Fibroblast of skin of abdomen (primary cell): ENCODE results near the gene TMEM98.
"Not testable (repeated sequence)": the region's sequence is repeated elsewhere in the genome, so short reads cannot be mapped to it uniquely, and the experiment has no call there.

Experiments
- DNase-seq: peaks from one replicate; pipeline ENCODE4 v3.0.0-alpha.2; 2013

TMEM98 gene

DNA sequence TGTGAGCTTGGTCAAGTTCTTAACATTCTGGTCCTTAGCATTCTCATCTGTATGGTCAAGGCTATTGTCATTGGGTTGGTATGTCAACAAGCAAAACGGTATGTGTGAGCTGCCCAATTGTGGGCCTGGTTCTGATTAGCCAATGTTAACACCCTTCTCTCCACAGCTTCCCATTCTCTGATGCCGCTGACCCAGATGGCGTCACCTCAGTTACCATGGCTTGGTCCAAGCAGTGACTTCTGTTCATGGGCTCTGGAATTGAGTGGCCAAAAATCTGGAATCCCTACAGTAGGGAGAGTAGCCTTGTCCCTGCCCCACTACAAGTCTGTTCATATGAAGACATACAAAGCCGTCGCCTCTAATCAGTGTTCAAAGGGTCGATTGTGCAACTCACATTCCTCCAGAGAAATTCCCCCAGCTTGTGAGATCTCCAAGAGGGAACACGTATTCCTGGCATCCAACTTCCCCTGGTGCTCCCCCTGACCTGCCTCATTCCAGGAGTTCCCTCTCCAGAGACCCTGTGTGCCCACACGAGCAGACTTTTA is 15.8 kb downstream of the TMEM98 start:
- peak; percentile 91 for DNase-seq

DNA sequence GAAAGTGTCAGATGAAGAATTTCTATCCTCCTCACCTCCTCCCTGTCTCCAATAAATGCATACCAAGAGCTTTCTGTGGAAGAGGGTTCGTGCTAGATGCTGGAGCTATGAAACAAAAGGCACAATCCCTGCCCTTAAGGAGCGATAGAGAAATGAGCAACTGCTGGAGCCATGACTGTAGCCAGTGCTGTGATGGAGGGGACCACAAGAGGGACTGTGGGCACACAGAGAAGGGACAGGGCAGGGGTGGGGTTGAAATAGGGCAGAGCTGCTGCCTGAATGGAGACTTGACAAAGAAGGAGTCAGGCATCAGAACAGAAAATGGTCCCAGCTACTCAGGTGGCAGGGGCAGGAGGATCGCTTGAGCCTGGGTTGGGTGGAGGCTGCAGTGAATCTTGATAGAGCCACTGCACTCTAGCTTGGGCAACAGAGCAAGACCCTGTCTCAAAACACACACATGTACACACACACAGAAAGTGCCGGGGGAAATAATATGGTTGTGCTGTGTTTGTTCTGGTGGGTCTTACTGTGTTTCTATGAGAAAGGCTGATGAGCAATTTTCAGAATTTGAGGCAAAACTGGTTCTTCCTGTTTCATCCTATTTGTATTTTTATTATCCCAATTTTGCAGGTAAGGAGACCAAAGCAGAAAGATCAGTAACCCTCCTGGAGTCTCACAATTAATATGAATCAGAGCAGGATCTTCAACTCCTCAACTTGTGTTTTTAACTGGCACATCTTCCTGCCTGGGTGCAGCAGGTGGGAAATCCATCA is 16.5 kb downstream of the TMEM98 start:
- DNase-seq = no peak

DNA sequence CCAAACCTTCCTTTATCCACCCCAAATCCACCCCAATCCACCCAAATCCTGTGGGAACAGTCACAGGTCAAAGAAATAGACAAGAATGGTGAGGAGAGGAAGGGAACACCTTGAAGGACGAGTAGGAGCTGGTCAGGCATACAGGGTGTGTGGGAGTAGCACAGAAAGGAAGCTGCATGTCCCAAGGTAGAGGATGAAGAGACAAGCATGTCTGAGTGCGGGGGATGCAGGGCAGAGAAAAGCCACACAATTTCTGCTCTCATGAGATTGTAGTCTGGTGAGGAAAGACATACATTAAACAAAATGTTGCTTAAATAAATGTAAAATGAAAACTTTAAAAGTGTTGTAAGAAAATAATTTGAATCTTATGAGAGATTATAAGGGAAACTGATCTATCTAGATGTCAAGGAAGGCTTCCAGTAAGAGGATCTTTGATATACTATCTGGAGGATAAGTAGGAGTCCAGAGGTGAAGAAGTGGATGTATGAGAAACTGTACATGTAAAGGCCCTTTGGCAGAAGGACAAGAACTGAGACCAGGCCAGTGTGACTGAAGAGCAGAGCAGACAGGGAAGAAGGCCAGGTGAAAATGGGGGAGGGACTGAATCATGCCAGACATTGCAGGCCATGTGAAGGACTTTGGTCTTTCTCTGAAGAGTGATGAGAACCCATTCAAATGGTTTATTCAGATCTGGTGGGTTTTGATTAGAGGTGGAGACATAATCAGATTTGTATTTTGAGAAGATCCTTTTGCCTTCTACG is 18.6 kb downstream of the TMEM98 start:
- DNase-seq = no peak

DNA sequence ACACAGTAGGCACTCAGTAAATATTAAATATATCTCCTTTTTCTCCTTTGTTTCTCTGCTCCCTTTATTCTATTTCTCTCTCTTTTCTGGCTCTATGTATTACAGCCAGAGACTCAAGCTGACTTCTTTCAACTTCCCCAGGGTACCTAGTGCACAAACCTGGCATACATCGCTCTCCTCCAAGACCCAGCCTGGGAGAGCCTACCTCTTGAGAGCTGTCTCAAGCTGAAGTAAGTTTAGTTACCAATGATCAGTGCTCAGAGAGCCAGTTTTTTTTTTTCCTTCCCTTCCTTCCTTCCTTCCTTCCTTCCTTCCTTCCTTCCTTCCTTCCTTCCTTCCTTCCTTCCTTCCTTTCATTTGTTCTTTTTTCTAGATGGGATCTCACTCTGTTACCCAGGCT is 19.8 kb downstream of the TMEM98 start:
- no peak for DNase-seq

DNA sequence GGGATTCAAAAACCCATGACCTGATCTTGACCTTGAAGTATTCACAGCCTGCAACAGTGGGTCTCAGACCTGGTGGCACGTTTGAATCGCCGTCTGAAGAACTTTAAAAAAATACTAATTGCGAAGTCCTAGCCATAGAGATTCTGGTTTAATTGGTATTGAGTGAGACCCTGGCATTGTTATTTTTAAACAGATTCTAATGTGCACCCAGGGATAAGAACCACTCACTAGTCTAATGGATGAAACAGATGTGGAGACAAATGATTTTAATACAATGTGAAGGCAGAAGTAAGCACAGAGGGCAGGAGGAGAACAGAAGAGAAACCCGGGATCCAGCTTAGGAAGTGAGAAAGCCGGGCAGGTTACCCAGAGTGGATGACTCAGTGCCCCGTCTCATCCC is 21.2 kb downstream of the TMEM98 start:
- no peak for DNase-seq

DNA sequence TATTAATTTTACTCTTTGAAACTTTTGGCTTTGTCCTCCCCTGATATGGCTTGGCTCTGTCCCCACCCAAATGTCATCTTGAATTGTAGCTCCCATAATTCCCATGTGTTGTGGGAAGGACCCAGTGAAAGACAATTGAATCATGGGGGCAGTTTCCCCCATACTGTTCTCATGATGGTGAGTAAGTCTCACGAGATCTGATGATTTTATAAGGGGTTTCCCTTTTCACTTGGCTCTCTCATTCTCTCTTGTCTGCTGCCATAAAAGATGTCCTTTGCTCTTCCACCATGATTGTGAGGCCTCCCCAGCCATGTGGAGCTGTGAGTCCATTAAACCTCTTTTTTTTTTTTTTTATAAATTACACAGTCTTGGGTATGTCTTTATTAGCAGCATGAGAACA is 24.5 kb downstream of the TMEM98 start:
- not testable (repeated sequence) for DNase-seq

DNA sequence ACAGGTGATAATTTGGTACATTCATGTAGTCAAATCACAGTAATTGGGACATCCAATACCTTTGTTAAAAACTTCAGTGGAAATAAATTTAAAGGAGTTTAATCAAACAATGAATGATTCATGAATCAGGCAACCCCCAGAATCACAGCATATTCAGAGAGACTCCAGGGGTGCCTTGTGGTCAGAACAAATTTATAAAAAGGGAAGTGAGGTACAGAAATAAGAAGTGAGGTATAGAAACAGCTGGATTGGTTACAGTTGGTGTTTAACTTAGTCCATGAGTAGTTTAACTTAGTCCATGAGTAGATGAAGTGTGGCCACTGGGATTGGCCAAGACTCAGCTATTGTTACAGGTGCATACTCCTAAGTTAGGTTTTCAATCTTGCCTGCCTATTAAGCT is 25.1 kb downstream of the TMEM98 start:
- no peak for DNase-seq

DNA sequence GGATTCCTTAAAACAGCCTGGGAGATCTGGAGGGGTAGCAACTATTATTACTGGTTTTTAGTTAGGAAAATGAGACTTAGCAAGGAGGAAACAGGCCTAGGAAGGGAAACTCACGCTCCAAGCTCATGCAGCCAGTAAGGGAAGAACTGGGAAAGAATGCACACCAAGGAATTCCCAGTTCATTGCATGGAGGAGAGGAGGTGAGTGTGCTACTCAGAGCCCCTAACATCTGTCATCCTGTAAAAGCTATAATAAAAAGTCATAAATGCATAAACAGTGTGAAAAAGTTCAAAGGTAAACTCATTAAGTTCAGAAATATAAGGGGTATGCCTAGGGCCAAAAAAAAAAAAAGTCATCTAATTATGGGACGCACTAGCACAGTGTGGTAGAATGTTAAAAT is 25.9 kb downstream of the TMEM98 start:
- no peak for DNase-seq

DNA sequence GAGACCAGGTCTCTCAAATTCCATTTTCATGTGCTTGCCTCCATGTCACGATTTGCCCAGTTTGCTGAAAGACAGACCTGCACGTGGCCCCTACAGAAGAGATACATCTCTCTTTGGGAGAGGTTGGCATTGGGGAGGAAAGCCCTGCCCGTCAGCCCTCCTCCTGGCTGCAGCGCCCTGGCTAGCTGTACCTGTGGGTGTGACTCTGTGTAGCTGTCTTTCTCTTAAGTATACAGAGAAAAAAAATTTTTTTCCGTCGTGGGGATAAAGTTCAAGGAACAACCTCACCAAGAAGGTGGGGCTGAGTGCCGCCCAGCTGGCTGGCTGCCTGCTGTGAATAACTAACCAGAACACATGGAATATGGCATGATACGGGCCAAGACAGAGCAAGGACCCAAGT is 26.5 kb downstream of the TMEM98 start:
- no peak for DNase-seq

DNA sequence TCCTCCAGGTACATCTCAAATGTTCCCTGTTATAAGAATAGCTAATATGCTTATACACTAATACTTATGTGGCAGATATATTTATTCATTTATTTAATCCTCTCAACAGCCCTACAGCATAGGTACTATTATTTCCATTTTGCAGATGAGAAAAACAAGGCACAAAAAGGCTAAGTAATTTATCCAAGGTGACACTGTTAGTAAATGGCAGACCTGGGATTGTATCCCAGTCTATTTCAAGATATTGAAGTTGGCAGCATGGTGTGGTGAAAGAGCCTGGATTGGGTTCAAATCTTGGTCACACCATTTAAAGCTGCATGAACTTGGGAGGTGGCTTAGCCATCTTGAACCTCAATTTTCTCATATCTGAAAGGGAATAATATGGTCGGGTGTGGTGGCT is 27.2 kb downstream of the TMEM98 start:
- DNase-seq = no peak

DNA sequence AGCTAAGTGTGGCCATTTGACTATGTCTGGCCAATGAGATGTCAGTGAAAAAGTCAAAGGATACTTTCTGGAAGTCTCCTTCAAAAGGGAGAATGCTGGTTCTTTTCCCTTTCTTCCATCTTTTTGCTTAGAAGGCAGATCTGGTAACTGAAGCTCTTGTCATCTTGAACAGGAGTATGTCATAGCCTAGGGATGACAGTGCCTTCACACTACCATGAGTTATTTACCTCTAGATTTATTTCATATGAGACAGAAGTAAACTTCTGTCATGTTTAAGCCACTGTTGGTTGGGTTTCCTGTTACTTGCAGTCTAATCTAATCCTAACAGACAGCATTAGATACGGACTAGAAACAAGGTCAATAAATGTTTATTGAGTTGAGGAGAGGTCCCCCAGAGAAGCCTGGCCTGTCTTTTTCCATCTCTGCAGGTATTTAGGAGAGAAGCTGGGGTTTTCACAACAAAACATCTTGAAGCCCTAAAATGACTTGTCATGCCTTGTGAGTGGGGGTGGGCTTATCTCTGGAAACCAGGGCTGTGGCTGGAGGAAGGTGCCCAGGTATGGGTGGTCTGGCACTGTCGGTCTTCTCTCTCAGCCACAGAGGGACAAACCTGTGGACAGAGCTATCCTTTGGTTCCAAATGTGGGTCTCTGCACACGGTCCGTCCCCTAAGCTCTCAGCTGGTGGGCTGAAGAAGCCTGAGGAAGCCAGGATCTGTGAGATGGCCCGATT is 28.5 kb downstream of the TMEM98 start:
- DNase-seq = no peak

DNA sequence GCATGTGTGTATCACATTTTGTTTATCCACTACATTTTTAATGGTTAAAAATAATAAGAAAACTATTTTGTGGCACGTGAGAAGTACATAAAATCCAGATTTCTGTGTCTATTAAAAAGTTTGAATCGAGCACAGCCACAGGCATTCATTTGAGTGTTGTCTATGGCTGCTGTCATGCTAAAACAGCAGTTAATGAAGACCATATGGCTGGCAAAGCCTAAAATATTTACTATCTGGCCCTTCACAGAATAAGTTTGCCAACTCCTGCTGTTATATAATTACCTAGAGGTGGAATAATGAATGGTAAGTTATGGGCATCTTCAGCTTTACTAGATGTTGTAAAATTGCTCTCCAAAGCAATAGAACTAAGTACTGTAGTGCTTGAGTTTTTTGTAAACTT is 30.5 kb downstream of the TMEM98 start:
- DNase-seq = peak; percentile 73

DNA sequence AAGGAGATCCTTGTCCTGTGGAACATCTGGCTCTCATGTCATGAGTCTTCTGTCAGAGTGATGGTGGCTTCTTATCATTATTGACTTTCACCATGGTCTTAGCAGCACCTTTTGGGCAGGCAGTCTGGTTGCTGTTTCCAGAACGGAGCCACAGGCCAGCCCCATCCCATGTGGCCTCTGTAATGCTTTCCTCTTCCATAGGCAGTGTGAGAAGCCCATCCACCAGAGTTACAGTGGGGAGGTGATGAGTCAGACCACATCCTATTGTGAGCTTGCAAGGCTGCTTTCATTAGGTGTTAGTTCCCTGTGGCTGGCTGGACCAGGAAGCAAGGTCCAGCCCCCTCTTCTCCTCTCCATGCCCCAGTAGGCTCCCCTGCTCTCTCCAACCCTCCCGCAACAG is 32.9 kb downstream of the TMEM98 start:
- DNase-seq = peak; percentile 30

DNA sequence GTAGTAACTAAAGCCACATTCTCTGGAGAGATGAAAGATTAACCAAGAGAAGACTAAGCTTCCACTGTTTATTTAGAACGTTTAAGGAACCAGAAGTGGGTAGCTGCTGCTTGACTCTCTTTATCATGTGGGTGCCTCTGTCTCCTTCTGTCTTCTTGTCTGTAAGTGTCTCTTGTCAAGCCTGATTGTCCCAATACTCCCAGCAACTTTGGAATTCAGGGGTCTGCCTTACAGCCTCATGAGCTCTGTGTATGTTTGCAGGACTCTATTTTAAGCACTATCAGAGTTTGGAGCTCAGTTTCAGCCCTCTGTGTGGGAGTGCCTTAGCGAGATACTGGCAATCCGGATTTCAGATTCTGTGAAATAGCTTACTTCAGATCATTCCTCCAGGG is 34.4 kb downstream of the TMEM98 start:
- DNase-seq = no peak

DNA sequence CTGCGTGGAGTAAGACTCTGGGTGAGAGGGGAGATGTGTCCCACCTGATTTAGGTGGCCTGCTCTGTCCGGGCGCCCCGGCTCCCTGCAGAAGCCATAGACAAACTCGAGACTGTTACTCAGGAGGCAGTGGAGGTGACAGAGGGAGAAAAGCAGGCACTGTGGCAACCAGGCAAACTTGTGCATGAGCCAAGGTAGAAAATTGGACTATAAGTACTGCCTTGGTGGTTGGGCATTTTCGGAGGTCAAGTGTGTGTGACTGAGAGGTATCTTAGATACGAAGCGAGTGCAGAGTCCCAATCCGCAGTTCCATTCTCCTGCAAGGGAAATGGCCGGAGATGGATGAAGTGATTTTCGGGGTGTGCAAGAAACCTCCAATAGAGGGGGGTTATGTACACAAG is 36.6 kb downstream of the TMEM98 start:
- DNase-seq = no peak

DNA sequence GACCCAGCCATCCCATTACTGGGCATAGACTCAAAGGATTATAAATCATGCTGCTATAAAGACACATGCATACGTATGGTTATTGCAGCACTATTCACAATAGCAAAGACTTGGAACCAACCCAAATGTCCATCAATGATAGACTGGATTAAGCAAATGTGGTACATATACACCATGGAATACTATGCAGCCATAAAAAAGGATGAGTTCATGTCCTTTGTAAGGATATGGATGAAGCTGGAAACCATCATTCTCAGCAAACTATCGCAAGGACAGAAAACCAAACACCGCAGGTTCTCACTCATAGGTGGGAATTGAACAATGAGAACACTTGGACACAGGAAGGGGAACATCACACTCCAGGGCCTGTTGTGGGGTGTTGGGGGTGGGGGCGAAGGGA is 41.3 kb downstream of the TMEM98 start:
- not testable (repeated sequence) for DNase-seq

DNA sequence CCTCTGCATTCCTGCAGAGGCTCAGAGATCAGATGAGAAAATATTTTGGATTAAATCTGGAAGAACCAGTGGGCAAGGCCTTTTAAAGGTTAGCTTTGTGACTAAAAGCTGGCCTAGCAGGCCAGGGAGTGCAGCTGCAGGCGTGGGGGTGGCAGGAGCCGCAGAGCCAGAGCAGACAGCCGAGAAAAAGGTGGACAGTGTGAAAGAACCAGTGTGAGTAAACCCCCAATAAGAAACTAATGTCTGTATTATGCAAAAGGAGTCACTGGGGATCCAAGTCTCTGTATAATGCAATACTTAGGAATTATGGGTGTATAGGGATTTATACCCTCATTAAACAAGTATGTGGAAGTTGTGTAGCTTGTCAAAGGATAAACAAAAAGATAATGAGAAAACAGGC is 42.3 kb downstream of the TMEM98 start:
- no peak for DNase-seq

DNA sequence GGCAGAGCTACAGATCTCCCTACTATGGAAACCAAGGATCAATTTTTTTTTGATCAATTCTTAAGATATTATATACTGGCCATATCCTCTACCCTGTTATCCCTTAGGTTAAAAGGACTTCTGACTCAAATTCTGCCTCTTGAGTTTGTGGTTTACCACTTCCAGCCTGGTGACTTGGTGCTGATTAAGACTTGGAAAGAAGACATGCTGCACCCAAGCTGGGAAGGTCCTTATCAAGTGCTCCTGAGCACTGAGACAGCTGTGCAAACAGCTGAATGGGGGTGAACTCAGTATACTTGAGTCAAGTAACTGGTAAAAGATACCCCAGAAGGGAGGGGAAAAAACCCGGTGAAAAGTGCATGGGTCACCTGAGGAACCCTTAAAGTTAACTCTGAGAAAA is 43.2 kb downstream of the TMEM98 start:
- DNase-seq = no peak

DNA sequence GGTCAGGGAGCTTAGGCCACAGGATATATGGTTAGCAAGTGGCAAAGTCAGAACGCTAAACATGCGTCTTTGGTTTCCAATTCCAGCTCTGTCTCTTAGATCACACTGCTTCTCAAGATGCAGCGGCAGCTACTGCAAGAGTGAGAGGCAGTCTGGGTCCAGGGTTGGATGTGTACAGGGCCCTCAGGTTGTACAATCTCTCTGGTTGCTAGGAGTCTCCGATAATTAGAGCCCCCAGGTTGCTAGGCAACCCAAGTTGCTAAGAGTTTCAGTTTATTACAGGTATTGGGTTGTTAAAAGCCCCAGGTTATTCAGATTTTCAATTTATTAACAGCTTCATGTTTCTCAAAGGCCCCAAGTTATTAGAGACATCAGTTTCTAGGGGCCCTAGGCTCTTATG is 48.2 kb downstream of the TMEM98 start:
- DNase-seq = no peak

DNA sequence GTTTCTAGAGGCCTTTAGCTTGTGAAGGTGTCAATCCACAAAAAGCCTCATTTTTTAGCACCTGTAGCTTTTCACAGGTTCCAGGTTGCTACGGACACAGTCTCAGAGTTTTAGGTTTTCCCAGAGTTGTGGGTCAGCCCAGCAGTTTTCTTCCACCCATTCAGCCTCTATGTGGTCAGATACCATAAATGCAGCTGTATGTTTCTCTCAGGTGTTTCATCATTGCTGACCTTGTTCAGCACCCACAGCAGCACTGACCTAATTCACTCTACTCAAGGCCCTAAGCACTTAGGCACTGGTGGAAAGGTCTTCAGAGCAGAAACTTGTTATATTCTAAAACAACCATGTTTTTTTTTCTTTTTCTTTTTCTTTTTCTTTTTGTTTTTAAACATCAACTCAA is 48.7 kb downstream of the TMEM98 start:
- DNase-seq = no peak

DNA sequence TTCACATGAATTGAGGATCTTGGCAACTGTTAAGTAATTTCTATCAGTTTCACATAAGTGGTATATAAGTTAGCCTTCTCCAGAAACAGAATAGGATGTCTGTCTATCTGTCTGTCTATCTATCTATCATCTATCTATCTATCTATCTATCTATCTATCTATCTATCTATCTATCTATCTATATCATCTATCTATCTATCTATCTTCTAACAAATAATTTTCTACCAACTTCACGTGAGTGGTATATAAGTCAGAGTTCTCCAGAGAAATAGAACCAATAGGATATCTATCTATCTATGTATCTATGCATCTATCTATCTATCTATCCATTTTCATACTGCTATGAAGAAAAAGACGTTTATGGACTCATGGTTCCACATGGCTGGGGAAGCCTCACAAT is 52.3 kb downstream of the TMEM98 start:
- no peak for DNase-seq

DNA sequence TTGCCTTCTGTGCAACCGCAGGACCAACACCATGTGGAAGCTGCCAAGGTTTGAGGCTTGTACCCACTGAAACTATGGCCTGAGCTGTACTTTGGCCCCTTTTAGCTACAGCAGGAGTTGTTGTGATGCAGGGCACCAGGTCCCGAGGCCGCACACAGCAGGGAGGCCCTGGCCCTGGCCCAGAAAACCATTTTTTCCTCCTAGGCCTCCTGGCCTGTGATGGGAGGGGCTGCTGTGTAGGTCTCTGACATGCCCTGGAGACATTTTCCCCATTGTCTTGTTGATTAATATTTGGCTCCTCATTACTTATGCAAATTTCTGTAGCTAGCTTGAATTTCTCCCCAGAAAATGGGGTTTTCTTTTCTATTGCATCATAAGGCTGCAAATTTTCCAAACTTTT is 53.7 kb downstream of the TMEM98 start:
- DNase-seq = not testable (repeated sequence)

DNA sequence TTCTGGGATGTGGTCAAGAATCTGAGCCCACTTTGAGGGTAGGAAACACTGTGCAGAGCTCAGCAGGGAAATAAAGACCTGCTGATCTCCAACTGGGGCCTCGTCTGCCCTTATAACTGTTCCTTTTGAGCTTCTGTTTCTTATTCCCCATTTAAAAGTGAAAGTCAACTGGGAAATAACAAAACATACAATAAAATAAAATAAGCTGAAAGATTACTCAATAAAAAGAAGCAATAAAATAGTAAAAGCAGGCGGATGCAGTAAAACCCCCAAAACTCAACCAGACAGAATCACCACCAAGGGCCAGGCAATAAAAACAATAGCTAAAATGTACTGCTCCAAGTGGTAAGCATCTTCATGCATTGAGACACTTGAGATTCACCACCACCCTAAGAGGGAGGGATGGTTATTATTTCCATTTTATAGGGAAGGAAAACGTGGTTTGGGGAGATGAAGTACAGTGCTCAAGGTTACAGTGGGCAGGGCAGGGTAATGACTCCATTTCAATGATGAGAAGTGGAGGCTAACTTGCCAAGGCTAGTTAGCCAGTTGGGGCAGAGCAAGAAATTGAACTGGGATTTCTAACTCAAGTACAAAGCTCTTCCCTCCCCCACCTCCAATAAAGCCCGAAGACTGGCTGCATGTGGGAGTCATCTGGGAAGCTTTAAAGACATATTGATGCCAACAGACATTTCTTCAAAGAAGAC is 57.2 kb downstream of the TMEM98 start:
- no peak for DNase-seq
